Measurements from ENCODE around the gene KRTAP12-3.

DNA sequence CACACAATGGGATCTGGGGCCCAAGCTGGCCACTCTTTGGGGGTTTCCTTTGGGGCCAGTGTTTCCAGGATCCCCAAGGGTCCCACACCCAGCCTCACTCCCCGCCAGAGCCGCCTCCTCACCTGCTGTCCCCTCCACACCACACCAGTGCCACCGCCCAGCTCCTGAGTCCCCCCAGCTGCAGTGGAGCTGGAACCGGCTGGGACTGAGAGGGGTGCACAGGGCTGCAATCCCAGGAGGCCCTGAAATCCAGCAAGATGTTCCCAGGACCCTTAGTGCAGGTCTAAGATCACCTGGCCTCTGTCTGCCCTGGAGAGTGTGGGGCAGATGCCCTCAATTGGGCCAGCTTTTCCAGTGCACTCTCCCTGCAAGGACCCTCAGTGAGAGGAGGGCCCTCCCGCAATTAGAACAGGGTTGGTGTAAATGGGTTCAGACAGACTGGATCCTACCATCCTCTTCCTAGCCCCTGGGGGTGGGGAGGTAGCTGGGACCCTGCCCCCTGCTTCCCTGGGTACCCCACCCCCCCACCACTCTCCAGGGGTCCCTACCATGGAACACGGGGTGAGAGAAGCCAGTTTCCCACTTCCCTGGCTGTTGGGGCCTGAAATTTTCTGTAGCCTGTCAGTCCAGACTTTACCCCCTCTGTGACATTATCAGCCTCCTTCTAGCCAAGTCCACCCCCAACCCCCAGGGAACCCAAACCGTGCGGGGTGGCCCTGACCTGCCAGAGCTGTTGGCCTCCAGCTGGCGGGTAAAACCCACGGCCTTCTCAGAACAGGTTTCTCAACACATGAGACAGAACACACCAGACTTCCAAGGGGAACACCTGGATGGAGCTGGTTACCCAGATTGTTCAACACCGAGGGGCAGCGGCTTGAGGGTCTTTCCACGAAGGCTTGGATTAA is 46.3 kb downstream of the KRTAP12-3 start:
- TF ChIP-seq POLR2A (IDR thresholded peaks at IDR 0.05): no peak
- TF ChIP-seq, protein P1, sequence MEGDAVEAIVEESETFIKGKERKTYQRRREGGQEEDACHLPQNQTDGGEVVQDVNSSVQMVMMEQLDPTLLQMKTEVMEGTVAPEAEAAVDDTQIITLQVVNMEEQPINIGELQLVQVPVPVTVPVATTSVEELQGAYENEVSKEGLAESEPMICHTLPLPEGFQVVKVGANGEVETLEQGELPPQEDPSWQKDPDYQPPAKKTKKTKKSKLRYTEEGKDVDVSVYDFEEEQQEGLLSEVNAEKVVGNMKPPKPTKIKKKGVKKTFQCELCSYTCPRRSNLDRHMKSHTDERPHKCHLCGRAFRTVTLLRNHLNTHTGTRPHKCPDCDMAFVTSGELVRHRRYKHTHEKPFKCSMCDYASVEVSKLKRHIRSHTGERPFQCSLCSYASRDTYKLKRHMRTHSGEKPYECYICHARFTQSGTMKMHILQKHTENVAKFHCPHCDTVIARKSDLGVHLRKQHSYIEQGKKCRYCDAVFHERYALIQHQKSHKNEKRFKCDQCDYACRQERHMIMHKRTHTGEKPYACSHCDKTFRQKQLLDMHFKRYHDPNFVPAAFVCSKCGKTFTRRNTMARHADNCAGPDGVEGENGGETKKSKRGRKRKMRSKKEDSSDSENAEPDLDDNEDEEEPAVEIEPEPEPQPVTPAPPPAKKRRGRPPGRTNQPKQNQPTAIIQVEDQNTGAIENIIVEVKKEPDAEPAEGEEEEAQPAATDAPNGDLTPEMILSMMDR (IDR thresholded peaks at IDR 0.05): no peak
